Measurements from ENCODE around the gene ZNF318. TPM values are rescaled to one million over a fixed set of nuclear protein-coding genes. Genes with fewer than 3 reads are reported as not detected.

Gene ZNF318
- polyA plus RNA-seq, 1 donor (not counting 4 experiments of a cell fraction or from before 2014, with no cell fraction given) = 14.6 TPM

DNA sequence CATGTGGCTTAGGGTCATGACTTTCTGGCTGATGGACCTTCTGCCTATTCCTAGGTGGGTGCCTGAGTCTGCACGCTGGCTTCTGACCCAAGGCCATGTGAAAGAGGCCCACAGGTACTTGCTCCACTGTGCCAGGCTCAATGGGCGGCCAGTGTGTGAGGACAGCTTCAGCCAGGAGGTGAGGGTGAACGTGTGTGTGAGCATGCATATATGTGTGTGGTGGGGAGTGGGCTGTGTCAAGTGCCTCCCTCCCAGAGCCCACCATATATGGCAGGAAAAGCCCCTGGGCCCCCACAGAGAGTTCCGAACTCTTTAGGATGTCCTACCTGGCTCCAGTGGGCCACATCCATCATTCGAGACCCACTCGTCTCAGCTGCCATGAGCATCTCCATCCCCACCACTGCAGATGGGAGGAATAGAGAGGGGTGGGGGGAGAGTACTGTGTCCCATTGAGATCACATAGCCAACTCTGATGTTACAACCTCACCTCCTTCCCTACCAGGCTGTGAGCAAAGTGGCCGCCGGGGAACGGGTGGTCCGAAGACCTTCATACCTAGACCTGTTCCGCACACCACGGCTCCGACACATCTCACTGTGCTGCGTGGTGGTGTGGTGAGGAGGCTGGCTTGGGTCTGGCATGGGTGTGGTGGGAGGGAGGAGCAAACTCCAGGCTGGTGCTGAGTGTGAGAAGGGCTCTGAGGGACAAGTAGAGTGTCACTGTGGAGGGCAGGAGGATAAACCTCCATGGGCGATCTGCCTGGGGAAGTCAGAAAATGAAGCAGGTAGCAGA is 68.2 kb downstream of the ZNF318 start:
- Histone ChIP-seq H3K9me1 (ENCODE audit: control insufficient read depth, extremely low read depth, insufficient read depth, low read length) (no peaks in the 10 kb centered on the region), H3K4me1 (ENCODE audit: control insufficient read depth, extremely low read depth, insufficient read depth, low read length) (no peaks in the 10 kb centered on the region), H3K4me3 (ENCODE audit: control insufficient read depth in 2 of 3, extremely low read depth in 1 of 3, insufficient read depth in 2 of 3, low read depth in 1 of 3, low read length in 3 of 3) (no peak overlapping the region), H3K79me2 (ENCODE audit: control insufficient read depth, insufficient read depth, low read length) (no peaks in the 10 kb centered on the region), H2AFZ (ENCODE audit: control insufficient read depth, low read length) (no peak overlapping the region), H3K9me3 (ENCODE audit: control insufficient read depth, low read depth, low read length) (no peaks in the 10 kb centered on the region), H4K20me1 (ENCODE audit: control insufficient read depth, extremely low read depth, insufficient read depth, low read length) (no peaks in the 10 kb centered on the region), H3K4me2 (ENCODE audit: control insufficient read depth, extremely low read depth, insufficient read depth, low read depth, low read length) (no peak overlapping the region), H3K36me3 (ENCODE audit: control insufficient read depth in 2 of 2, extremely low read depth in 1 of 2, insufficient read depth in 2 of 2, low read length in 2 of 2) (no peaks in the 10 kb centered on the region), H3K9ac (ENCODE audit: control insufficient read depth, extremely low read depth, insufficient read depth, low read length) (no peak overlapping the region), H3K27ac (ENCODE audit: control insufficient read depth, insufficient read depth, low read length) (no peak overlapping the region), H3K27me3 (ENCODE audit: control insufficient read depth, extremely low read depth, insufficient read depth, low read length) (peaks cover 38% of the 10 kb centered on the region)
- DNase-seq (ENCODE audit: low read depth, low spot score) = no peak
- no peak for TF ChIP-seq EZH2 (IDR thresholded peaks at IDR 0.05; ENCODE audit: low read length)
- TF ChIP-seq, protein P1, sequence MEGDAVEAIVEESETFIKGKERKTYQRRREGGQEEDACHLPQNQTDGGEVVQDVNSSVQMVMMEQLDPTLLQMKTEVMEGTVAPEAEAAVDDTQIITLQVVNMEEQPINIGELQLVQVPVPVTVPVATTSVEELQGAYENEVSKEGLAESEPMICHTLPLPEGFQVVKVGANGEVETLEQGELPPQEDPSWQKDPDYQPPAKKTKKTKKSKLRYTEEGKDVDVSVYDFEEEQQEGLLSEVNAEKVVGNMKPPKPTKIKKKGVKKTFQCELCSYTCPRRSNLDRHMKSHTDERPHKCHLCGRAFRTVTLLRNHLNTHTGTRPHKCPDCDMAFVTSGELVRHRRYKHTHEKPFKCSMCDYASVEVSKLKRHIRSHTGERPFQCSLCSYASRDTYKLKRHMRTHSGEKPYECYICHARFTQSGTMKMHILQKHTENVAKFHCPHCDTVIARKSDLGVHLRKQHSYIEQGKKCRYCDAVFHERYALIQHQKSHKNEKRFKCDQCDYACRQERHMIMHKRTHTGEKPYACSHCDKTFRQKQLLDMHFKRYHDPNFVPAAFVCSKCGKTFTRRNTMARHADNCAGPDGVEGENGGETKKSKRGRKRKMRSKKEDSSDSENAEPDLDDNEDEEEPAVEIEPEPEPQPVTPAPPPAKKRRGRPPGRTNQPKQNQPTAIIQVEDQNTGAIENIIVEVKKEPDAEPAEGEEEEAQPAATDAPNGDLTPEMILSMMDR (optimal IDR thresholded peaks at IDR 0.05 in 1 of 3, IDR thresholded peaks at IDR 0.05 in 1 of 3, conservative IDR thresholded peaks at IDR 0.05 in 1 of 3; ENCODE audit: extremely low read depth in 1 of 3, insufficient read depth in 2 of 3, low read length in 3 of 3) = no peak
- FAIRE-seq = no peak
- dilution Hi-C loops (cut with MboI; ENCODE audit: extremely low pct_ligation_motif_present, low sequenced_read_pairs) = no loop called here

DNA sequence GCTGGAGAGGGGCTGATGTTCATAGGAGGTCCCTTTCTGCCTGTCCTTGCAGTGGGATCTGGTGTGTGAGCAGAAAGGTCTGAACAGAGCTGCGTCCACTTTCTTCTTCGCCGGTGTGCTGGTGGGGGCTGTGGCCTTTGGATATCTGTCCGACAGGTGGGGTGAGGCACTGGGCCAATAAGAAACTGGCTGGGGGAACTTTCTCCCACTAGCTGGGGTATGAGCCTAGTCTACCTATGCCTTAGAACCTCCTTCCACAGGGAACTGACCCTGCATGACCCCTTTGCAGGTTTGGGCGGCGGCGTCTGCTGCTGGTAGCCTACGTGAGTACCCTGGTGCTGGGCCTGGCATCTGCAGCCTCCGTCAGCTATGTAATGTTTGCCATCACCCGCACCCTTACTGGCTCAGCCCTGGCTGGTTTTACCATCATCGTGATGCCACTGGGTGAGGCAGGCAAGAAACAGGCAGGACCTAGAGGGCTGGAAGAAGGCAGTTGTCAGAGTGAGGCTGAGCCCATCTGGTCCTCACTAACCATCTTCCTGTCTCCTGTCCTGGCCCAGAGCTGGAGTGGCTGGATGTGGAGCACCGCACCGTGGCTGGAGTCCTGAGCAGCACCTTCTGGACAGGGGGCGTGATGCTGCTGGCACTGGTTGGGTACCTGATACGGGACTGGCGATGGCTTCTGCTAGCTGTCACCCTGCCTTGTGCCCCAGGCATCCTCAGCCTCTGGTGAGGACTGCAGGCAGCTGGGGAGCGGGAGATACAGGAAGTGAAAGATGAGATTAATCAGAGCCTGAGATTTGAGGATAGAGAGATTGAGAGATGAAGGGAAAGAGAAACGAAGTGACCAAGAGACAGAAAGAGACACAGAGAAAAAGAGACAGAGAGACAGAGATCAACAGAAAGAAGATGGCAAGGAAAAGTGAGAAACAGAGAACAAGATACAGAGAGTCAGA is 69.8 kb downstream of the ZNF318 start:
- FAIRE-seq (no peak), DNase-seq (ENCODE audit: low read depth, low spot score) (no peak)
- peaks cover 38% of the 10 kb centered on the region for H3K27me3 ChIP-seq (ENCODE audit: control insufficient read depth, extremely low read depth, insufficient read depth, low read length)
- no peak overlapping the region for H3K4me2 ChIP-seq (ENCODE audit: control insufficient read depth, extremely low read depth, insufficient read depth, low read depth, low read length)
- no peaks in the 10 kb centered on the region for H3K9me3 ChIP-seq (ENCODE audit: control insufficient read depth, low read depth, low read length)
- H3K4me1 ChIP-seq (ENCODE audit: control insufficient read depth, extremely low read depth, insufficient read depth, low read length) = no peaks in the 10 kb centered on the region
- no peak overlapping the region for H2AFZ ChIP-seq (ENCODE audit: control insufficient read depth, low read length)
- no peaks in the 10 kb centered on the region for H3K79me2 ChIP-seq (ENCODE audit: control insufficient read depth, insufficient read depth, low read length)
- H3K9ac ChIP-seq (ENCODE audit: control insufficient read depth, extremely low read depth, insufficient read depth, low read length) = no peak overlapping the region
- no peaks in the 10 kb centered on the region for H3K9me1 ChIP-seq (ENCODE audit: control insufficient read depth, extremely low read depth, insufficient read depth, low read length)
- dilution Hi-C loops (cut with MboI; ENCODE audit: extremely low pct_ligation_motif_present, low sequenced_read_pairs) = no loop called here
- no peaks in the 10 kb centered on the region for H4K20me1 ChIP-seq (ENCODE audit: control insufficient read depth, extremely low read depth, insufficient read depth, low read length)
- H3K4me3 ChIP-seq (ENCODE audit: control insufficient read depth in 2 of 3, extremely low read depth in 1 of 3, insufficient read depth in 2 of 3, low read depth in 1 of 3, low read length in 3 of 3) = no peak overlapping the region
- no peak overlapping the region for H3K27ac ChIP-seq (ENCODE audit: control insufficient read depth, insufficient read depth, low read length)
- TF ChIP-seq EZH2 (IDR thresholded peaks at IDR 0.05; ENCODE audit: low read length) = no peak
- TF ChIP-seq, protein P1 (optimal IDR thresholded peaks at IDR 0.05 in 1 of 3, IDR thresholded peaks at IDR 0.05 in 1 of 3, conservative IDR thresholded peaks at IDR 0.05 in 1 of 3; ENCODE audit: extremely low read depth in 1 of 3, insufficient read depth in 2 of 3, low read length in 3 of 3) = no peak
- no peaks in the 10 kb centered on the region for H3K36me3 ChIP-seq (ENCODE audit: control insufficient read depth in 2 of 2, extremely low read depth in 1 of 2, insufficient read depth in 2 of 2, low read length in 2 of 2)

Measured in keratinocyte (primary cell).